HEK293 (cell line): Measurements from ENCODE around the gene GJA3.

Experiments used
- BCL11B ChIP-seq: fragments of 450-650 bp; formaldehyde crosslinking; IDR thresholded peaks from 2 replicates; pipeline ENCODE4 v1.5.1; 2016; ENCODE audit warnings: low read depth, missing biosample characterization, missing genetic modification characterization
- GFI1B ChIP-seq: fragments of 450-650 bp; formaldehyde crosslinking; IDR thresholded peaks from 2 replicates; pipeline ENCODE4 v1.5.1; 2016; ENCODE audit warnings: missing biosample characterization, missing genetic modification characterization
- GLIS1 ChIP-seq: fragments of 450-650 bp; formaldehyde crosslinking; IDR thresholded peaks from 2 replicates; pipeline ENCODE4 v1.5.1; 2016; ENCODE audit warnings: missing biosample characterization, missing genetic modification characterization
- IKZF3 ChIP-seq: fragments of 450-650 bp; IDR thresholded peaks from 2 replicates; pipeline ENCODE4 v1.5.0; 2018; ENCODE audit warnings: missing biosample characterization, mild to moderate bottlenecking, missing genetic modification characterization, moderate library complexity
- KLF10 ChIP-seq: fragments of 450-650 bp; IDR thresholded peaks from 2 replicates; pipeline ENCODE4 v1.5.1; 2018; ENCODE audit warnings: missing biosample characterization, mild to moderate bottlenecking, missing genetic modification characterization
- KLF16 ChIP-seq: fragments of 450-650 bp; formaldehyde crosslinking; IDR thresholded peaks from 2 replicates; pipeline ENCODE4 v1.5.1; 2017; ENCODE audit warnings: missing biosample characterization, missing genetic modification characterization
- KLF7 ChIP-seq: fragments of 450-650 bp; formaldehyde crosslinking; IDR thresholded peaks from 2 replicates; pipeline ENCODE4 v1.5.1; 2016; ENCODE audit warnings: missing biosample characterization, missing genetic modification characterization, borderline replicate concordance
- OVOL3 ChIP-seq: fragments of 450-650 bp; formaldehyde crosslinking; IDR thresholded peaks from 2 replicates; pipeline ENCODE4 v1.5.1; 2016; ENCODE audit warnings: missing biosample characterization, missing genetic modification characterization
- PRDM1 ChIP-seq: fragments of 450-650 bp; formaldehyde crosslinking; IDR thresholded peaks from 2 replicates; pipeline ENCODE4; 2016; ENCODE audit warnings: missing biosample characterization, missing genetic modification characterization
- SCRT1 ChIP-seq: fragments of 450-650 bp; formaldehyde crosslinking; IDR thresholded peaks from 2 replicates; pipeline ENCODE4 v1.5.1; 2016; ENCODE audit warnings: missing biosample characterization, missing genetic modification characterization, borderline replicate concordance
- TCF7L2 ChIP-seq: IDR thresholded peaks from 2 replicates; pipeline ENCODE4 v1.6.1; 2011; ENCODE audit warnings: low read depth, mild to moderate bottlenecking, inconsistent platforms, low read length, moderate library complexity, borderline replicate concordance
- ZFP69B ChIP-seq: fragments of 450-650 bp; formaldehyde crosslinking; IDR thresholded peaks from 2 replicates; pipeline ENCODE4 v1.5.1; 2016; ENCODE audit warnings: missing biosample characterization, missing genetic modification characterization
- ZNF133 ChIP-seq: fragments of 450-650 bp; formaldehyde crosslinking; IDR thresholded peaks from 2 replicates; pipeline ENCODE4 v1.5.1; 2016; ENCODE audit warnings: missing biosample characterization, missing genetic modification characterization
- ZNF140 ChIP-seq: fragments of 450-650 bp; formaldehyde crosslinking; IDR thresholded peaks from 2 replicates; pipeline ENCODE4 v1.5.1; 2016; ENCODE audit warnings: missing biosample characterization, missing genetic modification characterization
- ZNF175 ChIP-seq: fragments of 450-650 bp; formaldehyde crosslinking; IDR thresholded peaks from 2 replicates; pipeline ENCODE4 v1.5.1; 2016; ENCODE audit warnings: missing biosample characterization, missing genetic modification characterization
- ZNF19 ChIP-seq: fragments of 450-650 bp; formaldehyde crosslinking; IDR thresholded peaks from 2 replicates; pipeline ENCODE4; 2016; ENCODE audit warnings: missing biosample characterization, missing genetic modification characterization, low read depth
- ZNF2 ChIP-seq: fragments of 450-650 bp; formaldehyde crosslinking; IDR thresholded peaks from 2 replicates; pipeline ENCODE4 v1.5.1; 2016; ENCODE audit warnings: missing biosample characterization, missing genetic modification characterization
- ZNF24 ChIP-seq: fragments of 450-650 bp; formaldehyde crosslinking; IDR thresholded peaks from 2 replicates; pipeline ENCODE4 v1.5.1; 2016; ENCODE audit warnings: missing biosample characterization, missing genetic modification characterization
- ZNF555 ChIP-seq: fragments of 450-650 bp; formaldehyde crosslinking; conservative IDR thresholded peaks from 2 replicates; pipeline ENCODE4 v1.5.1; 2017; ENCODE audit warnings: missing biosample characterization, mild to moderate bottlenecking, missing genetic modification characterization, inconsistent platforms
- ZNF626 ChIP-seq: fragments of 450-650 bp; sonication (Bioruptor Pico); formaldehyde crosslinking; IDR thresholded peaks from 2 replicates; pipeline ENCODE4 v1.5.1; 2018; ENCODE audit warnings: missing biosample characterization, missing genetic modification characterization, inconsistent platforms
- ZNF837 ChIP-seq: fragments of 450-650 bp; formaldehyde crosslinking; IDR thresholded peaks from 2 replicates; pipeline ENCODE4 v1.5.1; 2016; ENCODE audit warnings: missing biosample characterization, missing genetic modification characterization
- TF ChIP-seq, protein P1 (sequence below): fragments of 450-650 bp; formaldehyde crosslinking; IDR thresholded peaks from 2 replicates; pipeline ENCODE4 v1.5.1; 2017; ENCODE audit warnings: missing biosample characterization, mild to moderate bottlenecking, missing genetic modification characterization, moderate library complexity
- TF ChIP-seq, protein P2 (sequence below): fragments of 450-650 bp; formaldehyde crosslinking; conservative IDR thresholded peaks from 2 replicates; pipeline ENCODE4 v1.5.1; 2016; ENCODE audit warnings: low read depth, missing biosample characterization, missing genetic modification characterization
- TF ChIP-seq, protein P3 (sequence below): fragments of 450-650 bp; formaldehyde crosslinking; IDR thresholded peaks from 2 replicates; pipeline ENCODE4 v1.5.1; 2016; ENCODE audit warnings: missing biosample characterization, missing genetic modification characterization
- TF ChIP-seq, protein P4 (sequence below): fragments of 450-650 bp; IDR thresholded peaks from 2 replicates; pipeline ENCODE4 v1.5.1; 2018; ENCODE audit warnings: missing biosample characterization, mild to moderate bottlenecking, missing genetic modification characterization
- TF ChIP-seq, protein P5 (sequence below): IDR thresholded peaks from 2 replicates; pipeline ENCODE4 v1.6.1; 2011; ENCODE audit warnings: mild to moderate bottlenecking, low read depth, low read length, borderline replicate concordance

Gene GJA3

DNA sequence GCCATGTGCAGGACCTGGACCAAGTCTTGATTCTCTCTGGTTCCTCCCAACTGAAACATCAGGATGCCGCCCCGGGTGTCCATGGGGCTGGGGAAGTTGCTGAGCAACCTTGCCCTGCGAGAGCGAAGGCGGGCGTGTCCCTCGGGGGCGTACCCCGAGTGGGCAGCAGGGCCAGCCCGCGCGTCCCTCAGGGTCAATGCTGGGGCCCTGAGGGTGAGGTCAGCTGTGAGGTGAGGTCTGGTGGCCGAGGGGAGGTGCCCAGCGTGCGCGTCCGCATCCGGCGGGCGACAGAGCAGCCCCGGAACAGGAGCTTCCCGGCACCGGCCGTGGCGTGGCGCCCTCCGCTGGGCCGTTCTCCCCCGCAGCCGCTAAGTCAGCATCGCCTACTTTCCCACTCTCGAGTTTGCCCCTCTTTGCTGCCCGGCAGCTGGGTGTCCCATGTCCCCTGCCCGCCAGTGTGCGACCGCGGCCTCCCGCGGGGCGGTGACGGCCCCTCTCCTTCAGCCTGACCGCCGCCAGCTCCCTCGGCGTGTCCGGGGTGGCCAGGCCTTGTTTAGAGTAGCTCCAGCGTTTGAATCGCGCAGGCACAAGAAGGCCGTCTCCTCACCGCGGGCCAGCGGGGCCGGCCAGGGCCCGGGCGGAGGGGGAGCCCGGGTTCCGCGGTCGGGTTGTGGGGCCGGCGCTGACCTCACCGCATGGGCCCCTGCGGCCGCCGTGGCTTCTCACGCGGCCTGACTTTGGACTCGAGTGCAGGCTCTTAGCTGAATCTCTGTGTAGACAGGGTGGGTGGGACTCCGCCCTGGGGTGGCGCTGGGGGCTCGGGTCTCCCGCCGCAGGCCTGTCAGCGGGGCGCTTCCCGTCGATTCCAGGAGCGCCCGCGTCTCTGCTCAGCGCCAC is 33.0 kb downstream of the GJA3 start (continued):
- TF ChIP-seq, protein P1, sequence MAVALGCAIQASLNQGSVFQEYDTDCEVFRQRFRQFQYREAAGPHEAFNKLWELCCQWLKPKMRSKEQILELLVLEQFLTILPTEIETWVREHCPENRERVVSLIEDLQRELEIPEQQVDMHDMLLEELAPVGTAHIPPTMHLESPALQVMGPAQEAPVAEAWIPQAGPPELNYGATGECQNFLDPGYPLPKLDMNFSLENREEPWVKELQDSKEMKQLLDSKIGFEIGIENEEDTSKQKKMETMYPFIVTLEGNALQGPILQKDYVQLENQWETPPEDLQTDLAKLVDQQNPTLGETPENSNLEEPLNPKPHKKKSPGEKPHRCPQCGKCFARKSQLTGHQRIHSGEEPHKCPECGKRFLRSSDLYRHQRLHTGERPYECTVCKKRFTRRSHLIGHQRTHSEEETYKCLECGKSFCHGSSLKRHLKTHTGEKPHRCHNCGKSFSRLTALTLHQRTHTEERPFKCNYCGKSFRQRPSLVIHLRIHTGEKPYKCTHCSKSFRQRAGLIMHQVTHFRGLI (tag by site-specific recombination): peak; percentile 14; the same call in 1 of the 2 replicates
- TF ChIP-seq, protein P2, sequence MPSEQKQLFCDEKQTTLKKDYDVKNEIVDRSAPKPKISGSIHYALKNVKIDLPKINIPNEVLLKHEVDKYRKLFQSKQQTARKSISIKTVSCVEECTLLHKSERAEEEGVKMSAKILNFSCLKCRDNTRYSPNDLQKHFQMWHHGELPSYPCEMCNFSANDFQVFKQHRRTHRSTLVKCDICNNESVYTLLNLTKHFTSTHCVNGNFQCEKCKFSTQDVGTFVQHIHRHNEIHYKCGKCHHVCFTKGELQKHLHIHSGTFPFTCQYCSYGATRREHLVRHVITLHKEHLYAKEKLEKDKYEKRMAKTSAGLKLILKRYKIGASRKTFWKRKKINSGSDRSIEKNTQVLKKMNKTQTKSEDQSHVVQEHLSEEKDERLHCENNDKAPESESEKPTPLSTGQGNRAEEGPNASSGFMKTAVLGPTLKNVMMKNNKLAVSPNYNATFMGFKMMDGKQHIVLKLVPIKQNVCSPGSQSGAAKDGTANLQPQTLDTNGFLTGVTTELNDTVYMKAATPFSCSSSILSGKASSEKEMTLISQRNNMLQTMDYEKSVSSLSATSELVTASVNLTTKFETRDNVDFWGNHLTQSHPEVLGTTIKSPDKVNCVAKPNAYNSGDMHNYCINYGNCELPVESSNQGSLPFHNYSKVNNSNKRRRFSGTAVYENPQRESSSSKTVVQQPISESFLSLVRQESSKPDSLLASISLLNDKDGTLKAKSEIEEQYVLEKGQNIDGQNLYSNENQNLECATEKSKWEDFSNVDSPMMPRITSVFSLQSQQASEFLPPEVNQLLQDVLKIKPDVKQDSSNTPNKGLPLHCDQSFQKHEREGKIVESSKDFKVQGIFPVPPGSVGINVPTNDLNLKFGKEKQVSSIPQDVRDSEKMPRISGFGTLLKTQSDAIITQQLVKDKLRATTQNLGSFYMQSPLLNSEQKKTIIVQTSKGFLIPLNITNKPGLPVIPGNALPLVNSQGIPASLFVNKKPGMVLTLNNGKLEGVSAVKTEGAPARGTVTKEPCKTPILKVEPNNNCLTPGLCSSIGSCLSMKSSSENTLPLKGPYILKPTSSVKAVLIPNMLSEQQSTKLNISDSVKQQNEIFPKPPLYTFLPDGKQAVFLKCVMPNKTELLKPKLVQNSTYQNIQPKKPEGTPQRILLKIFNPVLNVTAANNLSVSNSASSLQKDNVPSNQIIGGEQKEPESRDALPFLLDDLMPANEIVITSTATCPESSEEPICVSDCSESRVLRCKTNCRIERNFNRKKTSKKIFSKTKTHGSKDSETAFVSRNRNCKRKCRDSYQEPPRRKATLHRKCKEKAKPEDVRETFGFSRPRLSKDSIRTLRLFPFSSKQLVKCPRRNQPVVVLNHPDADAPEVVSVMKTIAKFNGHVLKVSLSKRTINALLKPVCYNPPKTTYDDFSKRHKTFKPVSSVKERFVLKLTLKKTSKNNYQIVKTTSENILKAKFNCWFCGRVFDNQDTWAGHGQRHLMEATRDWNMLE (tag by site-specific recombination): no peak
- TF ChIP-seq SCRT1 (tag by site-specific recombination) (no peak), ZNF19 (no peak), ZNF175 (tag by site-specific recombination) (no peak), OVOL3 (tag by site-specific recombination) (0 out of 2 replicates have a peak, but pooled peaks have one; percentile 28), BCL11B (tag by site-specific recombination) (peak; percentile 69; the same call in 1 of the 2 replicates), KLF7 (tag by site-specific recombination) (peak; percentile 68), ZNF24 (peak; percentile 58; the same call in 1 of the 2 replicates), TCF7L2 (no peak), ZNF555 (tag by site-specific recombination) (no peak), ZNF2 (tag by site-specific recombination) (peak; percentile 44; the same call in 1 of the 2 replicates), PRDM1 (tag by site-specific recombination) (peak; percentile 31; the same call in 1 of the 2 replicates), GLIS1 (tag by site-specific recombination) (peak; percentile 47), ZNF837 (tag by site-specific recombination) (no peak), ZNF133 (tag by site-specific recombination) (no peak), ZNF626 (tag by site-specific recombination) (no peak), KLF10 (tag by site-specific recombination) (0 out of 2 replicates have a peak, but pooled peaks have one; percentile 4), ZFP69B (peak; percentile 44; the same call in 1 of the 2 replicates), KLF16 (tag by site-specific recombination) (peak; percentile 88; the same call in 1 of the 2 replicates), GFI1B (tag by site-specific recombination) (no peak), IKZF3 (tag by site-specific recombination) (0 out of 2 replicates have a peak, but pooled peaks have one; percentile 51), ZNF140 (tag by site-specific recombination) (no peak)
- TF ChIP-seq, protein P3, sequence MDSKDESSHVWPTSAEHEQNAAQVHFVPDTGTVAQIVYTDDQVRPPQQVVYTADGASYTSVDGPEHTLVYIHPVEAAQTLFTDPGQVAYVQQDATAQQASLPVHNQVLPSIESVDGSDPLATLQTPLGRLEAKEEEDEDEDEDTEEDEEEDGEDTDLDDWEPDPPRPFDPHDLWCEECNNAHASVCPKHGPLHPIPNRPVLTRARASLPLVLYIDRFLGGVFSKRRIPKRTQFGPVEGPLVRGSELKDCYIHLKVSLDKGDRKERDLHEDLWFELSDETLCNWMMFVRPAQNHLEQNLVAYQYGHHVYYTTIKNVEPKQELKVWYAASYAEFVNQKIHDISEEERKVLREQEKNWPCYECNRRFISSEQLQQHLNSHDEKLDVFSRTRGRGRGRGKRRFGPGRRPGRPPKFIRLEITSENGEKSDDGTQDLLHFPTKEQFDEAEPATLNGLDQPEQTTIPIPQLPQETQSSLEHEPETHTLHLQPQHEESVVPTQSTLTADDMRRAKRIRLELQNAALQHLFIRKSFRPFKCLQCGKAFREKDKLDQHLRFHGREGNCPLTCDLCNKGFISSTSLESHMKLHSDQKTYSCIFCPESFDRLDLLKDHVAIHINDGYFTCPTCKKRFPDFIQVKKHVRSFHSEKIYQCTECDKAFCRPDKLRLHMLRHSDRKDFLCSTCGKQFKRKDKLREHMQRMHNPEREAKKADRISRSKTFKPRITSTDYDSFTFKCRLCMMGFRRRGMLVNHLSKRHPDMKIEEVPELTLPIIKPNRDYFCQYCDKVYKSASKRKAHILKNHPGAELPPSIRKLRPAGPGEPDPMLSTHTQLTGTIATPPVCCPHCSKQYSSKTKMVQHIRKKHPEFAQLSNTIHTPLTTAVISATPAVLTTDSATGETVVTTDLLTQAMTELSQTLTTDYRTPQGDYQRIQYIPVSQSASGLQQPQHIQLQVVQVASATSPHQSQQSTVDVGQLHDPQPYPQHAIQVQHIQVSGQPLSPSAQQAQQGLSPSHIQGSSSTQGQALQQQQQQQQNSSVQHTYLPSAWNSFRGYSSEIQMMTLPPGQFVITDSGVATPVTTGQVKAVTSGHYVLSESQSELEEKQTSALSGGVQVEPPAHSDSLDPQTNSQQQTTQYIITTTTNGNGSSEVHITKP (tag by site-specific recombination): peak; percentile 32
- TF ChIP-seq, protein P4, sequence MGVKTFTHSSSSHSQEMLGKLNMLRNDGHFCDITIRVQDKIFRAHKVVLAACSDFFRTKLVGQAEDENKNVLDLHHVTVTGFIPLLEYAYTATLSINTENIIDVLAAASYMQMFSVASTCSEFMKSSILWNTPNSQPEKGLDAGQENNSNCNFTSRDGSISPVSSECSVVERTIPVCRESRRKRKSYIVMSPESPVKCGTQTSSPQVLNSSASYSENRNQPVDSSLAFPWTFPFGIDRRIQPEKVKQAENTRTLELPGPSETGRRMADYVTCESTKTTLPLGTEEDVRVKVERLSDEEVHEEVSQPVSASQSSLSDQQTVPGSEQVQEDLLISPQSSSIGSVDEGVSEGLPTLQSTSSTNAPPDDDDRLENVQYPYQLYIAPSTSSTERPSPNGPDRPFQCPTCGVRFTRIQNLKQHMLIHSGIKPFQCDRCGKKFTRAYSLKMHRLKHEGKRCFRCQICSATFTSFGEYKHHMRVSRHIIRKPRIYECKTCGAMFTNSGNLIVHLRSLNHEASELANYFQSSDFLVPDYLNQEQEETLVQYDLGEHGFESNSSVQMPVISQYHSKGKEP (tag by site-specific recombination): no peak
- TF ChIP-seq, protein P5, sequence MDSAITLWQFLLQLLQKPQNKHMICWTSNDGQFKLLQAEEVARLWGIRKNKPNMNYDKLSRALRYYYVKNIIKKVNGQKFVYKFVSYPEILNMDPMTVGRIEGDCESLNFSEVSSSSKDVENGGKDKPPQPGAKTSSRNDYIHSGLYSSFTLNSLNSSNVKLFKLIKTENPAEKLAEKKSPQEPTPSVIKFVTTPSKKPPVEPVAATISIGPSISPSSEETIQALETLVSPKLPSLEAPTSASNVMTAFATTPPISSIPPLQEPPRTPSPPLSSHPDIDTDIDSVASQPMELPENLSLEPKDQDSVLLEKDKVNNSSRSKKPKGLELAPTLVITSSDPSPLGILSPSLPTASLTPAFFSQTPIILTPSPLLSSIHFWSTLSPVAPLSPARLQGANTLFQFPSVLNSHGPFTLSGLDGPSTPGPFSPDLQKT: no peak
